ENCODE data around the gene GALNT17. TPM values are rescaled to one million over a fixed set of nuclear protein-coding genes. Genes with fewer than 3 reads are reported as not detected.

The GALNT17 gene
- total RNA-seq, 1 experiment from 2014 or later: not detected

GRCh38 chr7:71173955-71174354 lies 42.0 kb downstream of the GALNT17 start:
- no TSS peak for BruUV-seq (replicated peaks)
- POLR2A ChIA-PET: no interaction called here
- H3K27ac ChIP-seq (ENCODE audit: low read length): no peak overlapping the region
- TF ChIP-seq REST (IDR thresholded peaks at IDR 0.05; ENCODE audit: insufficient read depth in 1 of 2, low read depth in 2 of 2, low read length in 1 of 2) (no peak), TCF7L2 (IDR thresholded peaks at IDR 0.05; ENCODE audit: low read depth, low read length) (no peak), CTCF (IDR thresholded peaks at IDR 0.05) (no peak), SIN3A (IDR thresholded peaks at IDR 0.05; ENCODE audit: borderline replicate concordance, insufficient read depth, low read depth, low read length) (no peak), POLR2AphosphoS5 (IDR thresholded peaks at IDR 0.05; ENCODE audit: low read depth, low read length) (no peak)
- no peak for DNase-seq (ENCODE audit: low read depth, low spot score)
- no peaks in the 10 kb centered on the region for H3K27me3 ChIP-seq (ENCODE audit: control insufficient read depth, insufficient read depth, low read length)
- in situ Hi-C loops (cut with HindIII; ENCODE audit: low pct_unique_long_range_greater_than_20kb, low sequenced_read_pairs) (no loop called here), intact Hi-C loops (cut with micrococcal nuclease; ENCODE audit: unreplicated experiment) (no loop called here)
- no peak overlapping the region for H3K4me3 ChIP-seq (ENCODE audit: low read depth in 2 of 2, low read length in 2 of 2)
- no peaks in the 10 kb centered on the region for H3K36me3 ChIP-seq (ENCODE audit: control insufficient read depth, insufficient read depth, low read length)
- ATAC-seq: no peak
- no peaks in the 10 kb centered on the region for H3K4me1 ChIP-seq (ENCODE audit: control insufficient read depth, insufficient read depth, low read length)
- CTCF ChIA-PET: no interaction called here
- H3K9me3 ChIP-seq (ENCODE audit: control insufficient read depth, insufficient read depth, low read depth, low read length): no peaks in the 10 kb centered on the region

DNA sequence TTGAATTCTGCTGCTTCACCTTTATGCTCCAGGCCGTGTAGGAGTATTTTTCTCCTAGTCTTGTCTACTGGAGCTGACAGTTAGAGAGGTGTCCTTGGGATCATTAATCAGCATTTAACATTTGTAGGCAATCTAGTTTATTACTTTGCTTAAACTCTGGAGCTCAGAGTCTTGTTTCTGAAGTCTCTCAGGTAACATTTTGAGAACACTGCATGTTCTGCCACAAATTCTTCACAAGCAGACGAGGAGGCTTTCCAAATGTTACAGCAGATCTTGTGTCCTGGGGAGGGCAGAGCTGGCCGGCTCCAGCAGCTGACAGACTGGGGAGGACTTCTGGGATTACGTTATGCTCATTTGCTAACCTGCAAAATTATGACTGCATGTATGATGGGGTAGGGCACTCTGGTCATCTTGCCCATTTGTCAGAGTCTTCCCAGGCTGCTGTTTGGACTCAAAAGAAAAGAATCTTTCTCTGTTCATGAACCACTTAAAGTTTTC lies 50.5 kb downstream of the GALNT17 start:
- Histone ChIP-seq H3K4me3 (ENCODE audit: low read depth in 2 of 2, low read length in 2 of 2) (no peak overlapping the region), H3K36me3 (ENCODE audit: control insufficient read depth, insufficient read depth, low read length) (no peaks in the 10 kb centered on the region), H3K4me1 (ENCODE audit: control insufficient read depth, insufficient read depth, low read length) (no peaks in the 10 kb centered on the region), H3K27me3 (ENCODE audit: control insufficient read depth, insufficient read depth, low read length) (no peaks in the 10 kb centered on the region), H3K9me3 (ENCODE audit: control insufficient read depth, insufficient read depth, low read depth, low read length) (no peaks in the 10 kb centered on the region), H3K27ac (ENCODE audit: low read length) (no peak overlapping the region)
- CTCF ChIA-PET: no interaction called here
- TF ChIP-seq TCF7L2 (IDR thresholded peaks at IDR 0.05; ENCODE audit: low read depth, low read length): no peak
- no peak for TF ChIP-seq CTCF (IDR thresholded peaks at IDR 0.05)
- no peak for TF ChIP-seq SIN3A (IDR thresholded peaks at IDR 0.05; ENCODE audit: borderline replicate concordance, insufficient read depth, low read depth, low read length)
- TF ChIP-seq REST (IDR thresholded peaks at IDR 0.05; ENCODE audit: insufficient read depth in 1 of 2, low read depth in 2 of 2, low read length in 1 of 2): no peak
- TF ChIP-seq POLR2AphosphoS5 (IDR thresholded peaks at IDR 0.05; ENCODE audit: low read depth, low read length): no peak
- POLR2A ChIA-PET: no interaction called here
- no TSS peak for BruUV-seq (replicated peaks)
- in situ Hi-C loops (cut with HindIII; ENCODE audit: low pct_unique_long_range_greater_than_20kb, low sequenced_read_pairs) (no loop called here), intact Hi-C loops (cut with micrococcal nuclease; ENCODE audit: unreplicated experiment) (no loop called here)
- ATAC-seq (no peak), DNase-seq (ENCODE audit: low read depth, low spot score) (no peak)
